Suprapubic skin (tissue), 4 donors: ENCODE data around the gene LRRIQ3.

Experiments used
- EP300 ChIP-seq: sonication (generic); formaldehyde crosslinking; IDR thresholded peaks from one replicate; pipeline ENCODE4 v1.6.1; 2017; ENCODE audit warnings: antibody characterized with exemption
- POLR2A ChIP-seq, 2 donors: fragments of 450-650 bp; IDR thresholded peaks; one replicate each; pipeline ENCODE4 v1.6.1; 2017; ENCODE audit warnings: antibody characterized with exemption in 2 of 2, mild to moderate bottlenecking in 2 of 2, moderate library complexity in 2 of 2
- POLR2AphosphoS5 ChIP-seq, 3 donors: sonication (generic); formaldehyde crosslinking; IDR thresholded peaks; one replicate each; pipeline ENCODE4 v1.6.1; 2017; ENCODE audit warnings: antibody characterized with exemption in 3 of 3
- TF ChIP-seq, protein P1 (sequence below), 2 donors: fragments of 200-600 bp in 1 of 2; fragments of 450-650 bp in 1 of 2; sonication (generic) in 1 of 2; IDR thresholded peaks; one replicate each; pipeline ENCODE4 v1.5.1; 2016 to 2019; ENCODE audit warnings: antibody characterized with exemption in 2 of 2, mild to moderate bottlenecking in 1 of 2, moderate library complexity in 1 of 2

DNA sequence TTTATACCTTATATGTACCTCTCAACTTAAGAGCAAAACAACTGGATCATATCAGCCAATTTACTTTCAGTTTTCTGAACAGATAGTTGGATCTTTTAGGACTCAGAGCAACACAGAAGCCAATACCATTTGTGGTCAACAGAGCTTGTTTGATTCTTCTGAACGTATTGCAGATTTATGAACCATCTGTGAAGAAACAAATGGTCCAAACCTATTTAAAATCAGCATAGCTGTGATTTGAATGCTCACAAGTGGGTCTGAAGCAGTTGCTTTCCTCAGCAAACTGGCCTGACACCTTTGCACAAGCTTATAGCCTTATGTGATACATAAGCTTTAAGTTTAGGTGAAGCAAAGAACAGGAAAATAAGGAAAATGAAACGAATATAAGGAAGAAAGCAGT lies 147.6 kb downstream of the LRRIQ3 start:
- no peak for TF ChIP-seq POLR2A (IDR thresholded peaks at IDR 0.05)
- TF ChIP-seq EP300 = no peak
- no peak for TF ChIP-seq POLR2AphosphoS5 (IDR thresholded peaks at IDR 0.05)
- TF ChIP-seq, protein P1, sequence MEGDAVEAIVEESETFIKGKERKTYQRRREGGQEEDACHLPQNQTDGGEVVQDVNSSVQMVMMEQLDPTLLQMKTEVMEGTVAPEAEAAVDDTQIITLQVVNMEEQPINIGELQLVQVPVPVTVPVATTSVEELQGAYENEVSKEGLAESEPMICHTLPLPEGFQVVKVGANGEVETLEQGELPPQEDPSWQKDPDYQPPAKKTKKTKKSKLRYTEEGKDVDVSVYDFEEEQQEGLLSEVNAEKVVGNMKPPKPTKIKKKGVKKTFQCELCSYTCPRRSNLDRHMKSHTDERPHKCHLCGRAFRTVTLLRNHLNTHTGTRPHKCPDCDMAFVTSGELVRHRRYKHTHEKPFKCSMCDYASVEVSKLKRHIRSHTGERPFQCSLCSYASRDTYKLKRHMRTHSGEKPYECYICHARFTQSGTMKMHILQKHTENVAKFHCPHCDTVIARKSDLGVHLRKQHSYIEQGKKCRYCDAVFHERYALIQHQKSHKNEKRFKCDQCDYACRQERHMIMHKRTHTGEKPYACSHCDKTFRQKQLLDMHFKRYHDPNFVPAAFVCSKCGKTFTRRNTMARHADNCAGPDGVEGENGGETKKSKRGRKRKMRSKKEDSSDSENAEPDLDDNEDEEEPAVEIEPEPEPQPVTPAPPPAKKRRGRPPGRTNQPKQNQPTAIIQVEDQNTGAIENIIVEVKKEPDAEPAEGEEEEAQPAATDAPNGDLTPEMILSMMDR (IDR thresholded peaks at IDR 0.05) = no peak
